GM18499 (cell line): ENCODE data around the gene MYO10.

Source experiments
- ATAC-seq: cut with Tn5 transposase; IDR thresholded peaks from one replicate; pipeline ENCODE4 v1.9.1; 2021; ENCODE audit warnings: moderate number of reproducible peaks; ENCODE audit not compliant: insufficient read depth, unreplicated experiment

Gene MYO10

DNA sequence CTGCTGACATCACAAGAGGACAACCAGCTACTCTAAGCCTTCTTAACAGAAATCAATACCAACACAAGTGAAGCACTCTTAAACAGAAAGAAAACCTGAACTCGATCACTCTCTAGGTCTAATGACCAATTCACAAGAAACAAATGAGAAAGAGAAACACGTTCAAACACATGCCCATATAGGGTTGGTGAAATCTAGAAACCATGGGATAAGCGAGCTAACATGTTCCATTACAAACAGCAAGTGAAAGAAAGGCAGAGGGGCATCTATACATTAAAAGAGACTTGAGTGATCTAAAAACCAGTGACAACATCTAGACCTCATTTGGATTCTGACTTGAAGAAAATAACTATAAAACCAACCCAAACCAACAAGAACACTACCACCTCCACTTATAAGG, 244.4 kb downstream of the MYO10 start:
- no peak for ATAC-seq

DNA sequence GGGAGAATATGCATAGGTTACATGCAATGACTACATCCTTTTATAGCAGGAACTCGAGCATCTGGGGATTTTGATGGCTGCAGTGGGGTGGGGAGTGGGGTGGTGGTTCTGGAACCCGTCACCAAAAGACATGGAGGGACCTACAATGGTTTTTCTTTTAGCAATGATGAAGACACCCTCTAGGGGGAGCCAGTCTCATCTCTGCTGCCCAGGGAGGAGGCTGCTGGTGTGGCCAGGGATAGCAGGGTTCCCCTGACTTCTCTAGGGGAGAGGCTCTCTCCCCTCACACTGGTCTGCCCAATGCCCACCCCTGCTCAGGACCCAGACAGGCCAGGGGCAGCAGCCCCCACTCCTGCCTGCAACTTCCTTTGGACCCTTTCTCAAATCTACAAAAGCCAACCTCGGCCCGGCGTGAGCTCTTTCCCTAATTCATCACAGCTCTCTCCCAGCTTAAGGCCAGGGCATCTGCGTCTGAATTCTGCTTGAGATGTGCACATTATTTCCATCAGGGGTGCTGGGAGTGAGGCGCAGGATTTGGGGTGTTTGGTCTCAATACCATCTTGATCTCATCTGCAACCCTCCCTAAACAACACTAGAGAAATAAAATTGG, 245.7 kb downstream of the MYO10 start:
- peak; percentile 46 for ATAC-seq

DNA sequence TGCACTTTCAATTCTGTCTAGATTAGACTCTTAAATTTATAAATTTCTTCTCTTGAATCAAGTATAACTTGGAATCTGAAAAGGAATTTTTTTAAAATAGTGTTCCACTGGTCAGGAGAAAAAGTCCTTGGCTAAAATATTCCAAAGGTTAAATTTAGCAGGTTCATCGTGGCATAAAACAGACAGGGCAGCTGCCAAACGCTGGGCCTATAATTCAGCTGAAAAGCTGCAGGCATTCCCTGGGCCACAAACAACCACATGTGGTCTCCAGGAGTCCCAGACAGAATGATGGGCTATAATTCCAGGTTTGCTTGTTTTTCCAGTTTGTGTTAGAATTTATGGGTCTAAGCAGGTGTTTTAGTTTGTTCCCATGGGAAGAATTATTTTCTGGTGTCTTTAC, 248.2 kb downstream of the MYO10 start:
- no peak for ATAC-seq

GRCh38 chr5:16685069-16685468, 251.0 kb downstream of the MYO10 start:
- no peak for ATAC-seq

DNA sequence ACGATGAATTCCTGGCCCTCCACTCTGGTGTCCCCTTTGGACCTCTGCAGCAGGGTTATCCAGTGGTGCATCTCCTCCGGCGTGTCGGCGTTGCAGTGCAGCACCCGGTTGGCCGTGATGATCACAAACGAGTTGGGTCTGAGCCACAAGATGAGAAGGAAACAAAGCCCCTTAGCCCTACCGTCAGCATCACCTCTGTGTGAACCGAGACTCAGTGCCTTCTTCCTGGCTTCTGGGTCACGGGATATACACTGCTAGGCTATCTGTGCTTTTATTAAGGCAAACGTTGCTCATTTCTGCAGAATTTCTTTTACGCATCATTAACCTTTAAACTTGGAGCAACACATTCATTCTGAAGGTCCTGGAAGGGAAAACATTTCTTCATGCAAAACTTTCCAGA, 254.2 kb downstream of the MYO10 start:
- ATAC-seq: no peak

- ATAC-seq: no peak
Measured at GRCh38 chr5:16679863-16680262, 256.2 kb downstream of the MYO10 start.

DNA sequence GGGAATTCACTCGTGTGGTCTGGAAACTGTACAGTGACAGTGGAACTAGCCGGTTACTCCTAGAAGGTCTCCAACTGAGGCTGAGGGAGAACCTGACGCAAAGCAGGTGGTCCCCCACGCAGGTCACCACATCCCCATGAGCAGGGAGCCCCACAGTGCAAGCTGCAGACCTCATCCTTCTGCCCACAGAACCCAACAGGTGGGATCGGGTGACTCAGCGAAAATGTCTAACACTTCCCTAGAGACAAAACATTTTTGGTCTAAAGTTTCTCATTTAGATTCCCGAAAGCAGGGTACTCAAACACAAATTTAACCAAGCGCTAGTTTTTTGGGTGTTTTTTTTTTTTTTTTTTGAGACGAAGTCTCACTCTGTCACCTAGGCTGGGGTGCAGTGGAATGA, 256.9 kb downstream of the MYO10 start:
- ATAC-seq: no peak

GRCh38 chr5:16675806-16676205, 260.3 kb downstream of the MYO10 start:
- no peak for ATAC-seq

DNA sequence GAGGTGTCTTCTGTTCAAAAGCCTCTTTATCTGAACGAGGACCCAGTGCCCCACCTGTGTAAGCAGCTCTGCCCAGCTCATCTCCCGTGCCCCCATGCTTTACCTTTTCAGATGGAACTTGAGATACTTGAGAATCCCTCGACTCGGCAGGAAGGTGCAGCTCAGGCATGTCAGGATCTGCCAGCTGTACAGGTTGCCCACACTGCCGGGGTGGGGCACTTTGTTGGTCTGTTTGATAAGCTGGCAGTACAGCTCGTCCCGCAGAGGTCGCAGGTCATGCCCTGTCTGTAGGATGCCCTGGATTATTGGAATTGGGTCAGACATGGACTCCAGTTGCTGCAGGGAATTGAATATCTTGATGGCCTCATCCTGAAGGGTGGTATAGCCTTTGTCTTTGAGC, 261.3 kb downstream of the MYO10 start:
- ATAC-seq: no peak

DNA sequence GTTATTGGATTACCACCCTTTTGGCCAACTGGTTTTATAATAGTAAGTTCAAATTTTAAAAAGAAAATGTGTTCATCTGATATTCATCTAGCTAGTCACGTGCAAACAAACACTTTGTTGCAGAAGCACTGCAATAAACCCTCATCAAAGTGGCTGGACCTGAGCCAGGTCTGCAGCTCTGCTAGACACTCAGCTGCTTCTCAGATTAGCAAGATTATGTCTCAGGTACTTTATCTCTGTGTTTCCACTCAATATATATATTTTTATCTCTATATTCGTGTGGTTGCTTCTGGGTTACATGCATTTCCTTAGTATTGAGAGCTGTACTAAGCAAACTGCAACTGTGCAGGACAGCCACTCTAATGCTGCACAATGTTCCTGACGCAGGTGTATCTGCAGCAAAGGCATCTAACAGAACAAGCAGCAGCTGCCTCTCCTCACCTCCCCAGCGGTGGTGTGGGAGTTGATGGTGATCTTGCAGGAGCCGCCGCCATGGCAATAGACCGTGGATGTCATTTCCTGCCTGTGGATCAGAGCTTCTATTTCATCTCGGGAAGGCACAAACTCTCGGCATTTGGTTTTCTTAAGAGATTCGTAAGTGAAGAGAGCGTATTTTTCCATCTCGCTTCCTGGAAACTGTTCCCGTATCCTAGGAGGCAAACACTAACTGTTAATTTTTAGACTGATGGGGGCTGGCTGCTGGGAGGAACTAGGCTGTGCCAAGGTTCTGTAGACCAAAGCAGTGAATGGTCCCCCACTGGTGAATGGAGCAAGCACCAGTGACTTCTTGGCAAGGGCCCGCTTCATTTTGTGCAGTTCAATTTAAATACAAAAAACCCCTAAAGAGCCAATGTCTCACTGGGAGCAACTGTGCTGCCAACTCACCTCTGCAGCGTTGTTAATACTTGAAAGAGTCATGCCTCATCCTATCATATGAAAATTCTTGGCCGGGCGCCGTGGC, 262.6 kb downstream of the MYO10 start:
- ATAC-seq: no peak

- no peak for ATAC-seq
Measured at GRCh38 chr5:16671208-16671607, 264.9 kb downstream of the MYO10 start.

DNA sequence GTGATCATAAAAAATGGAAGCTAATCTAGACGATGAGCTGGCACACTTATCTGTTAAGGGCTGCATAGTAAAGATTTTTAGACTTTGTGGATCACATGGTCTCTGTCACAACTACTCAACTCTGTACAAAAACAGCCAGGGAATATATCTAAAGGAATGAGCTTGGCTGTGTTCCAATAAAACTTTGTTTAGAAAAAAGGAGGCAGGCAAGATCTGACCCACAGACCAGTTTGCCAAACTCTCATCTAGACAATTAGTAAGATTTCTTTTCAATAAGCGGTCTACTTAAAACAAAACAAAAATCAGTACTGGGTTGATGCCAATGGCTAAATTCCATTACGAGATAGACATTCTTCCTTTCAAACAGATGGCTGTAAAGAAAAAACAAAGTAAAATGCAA, 266.3 kb downstream of the MYO10 start:
- ATAC-seq: no peak

DNA sequence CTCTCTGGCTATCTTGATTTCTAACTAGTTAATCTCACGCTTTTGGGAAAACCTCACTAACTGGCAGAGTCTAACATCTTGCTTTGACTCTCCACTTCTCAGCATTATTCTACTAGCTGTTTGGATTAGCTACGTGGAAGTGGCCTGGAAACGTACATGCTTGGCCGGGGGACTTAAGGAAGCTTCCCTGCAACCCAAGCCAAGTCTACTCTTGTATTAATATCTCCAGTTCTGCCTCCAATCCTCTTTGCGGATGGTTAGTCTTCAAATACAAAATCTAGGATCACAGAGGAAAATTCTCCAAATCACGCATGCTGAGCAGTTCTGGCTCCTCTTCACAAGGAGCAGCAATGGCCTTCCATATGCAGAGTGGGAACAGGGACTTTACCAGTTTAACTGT, 267.5 kb downstream of the MYO10 start:
- ATAC-seq: no peak

- ATAC-seq: no peak
Measured at GRCh38 chr5:16668194-16668593, 267.9 kb downstream of the MYO10 start.

GRCh38 chr5:16666883-16667398, 269.1 kb downstream of the MYO10 start:
- no peak for ATAC-seq

- no peak for ATAC-seq
Measured at GRCh38 chr5:16666130-16666882, 269.8 kb downstream of the MYO10 start.

DNA sequence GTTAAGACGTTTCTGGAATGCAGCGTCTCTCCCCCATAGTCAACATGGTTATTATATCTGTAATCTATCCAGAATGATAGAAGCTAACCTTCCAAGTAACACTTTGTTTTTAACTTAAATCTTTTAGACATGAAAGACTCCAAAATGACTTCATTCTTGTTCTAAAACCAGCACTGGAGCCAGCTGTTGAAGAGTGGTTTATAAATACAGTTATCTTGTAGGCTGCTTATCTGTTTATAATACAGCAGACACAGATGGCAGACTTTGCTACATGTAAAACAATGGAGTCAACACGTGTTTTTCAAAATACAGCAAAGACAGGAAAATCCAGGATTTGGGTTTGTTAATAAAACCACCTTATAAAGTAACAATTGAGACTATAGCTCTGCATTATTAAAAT, 270.5 kb downstream of the MYO10 start:
- ATAC-seq: no peak

- no peak for ATAC-seq
Measured at GRCh38 chr5:16664368-16664767, 271.7 kb downstream of the MYO10 start.

- ATAC-seq: no peak
Measured at GRCh38 chr5:16663840-16664239, 272.2 kb downstream of the MYO10 start.

- no peak for ATAC-seq
Measured at GRCh38 chr5:16661713-16662112, 274.4 kb downstream of the MYO10 start.

DNA sequence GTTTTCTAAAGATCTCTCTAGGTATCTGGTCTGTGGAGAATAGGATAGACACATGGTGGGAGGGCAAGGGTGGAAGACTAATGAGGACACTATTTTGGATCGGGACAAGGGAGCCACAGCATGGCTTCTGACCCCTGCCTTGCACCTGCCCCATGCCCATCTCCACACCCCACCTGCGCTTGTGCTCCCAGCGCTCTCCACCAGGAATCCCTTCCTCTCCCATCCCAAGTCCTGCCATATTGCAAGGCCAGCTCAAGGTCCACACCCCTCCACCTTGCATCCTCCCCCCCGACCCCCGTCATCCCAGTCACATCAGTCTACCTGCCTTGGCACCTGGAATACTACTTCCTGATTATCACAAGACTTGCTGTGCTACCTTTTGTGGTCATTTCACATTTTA, 275.1 kb downstream of the MYO10 start:
- no peak for ATAC-seq
